SK-MEL-5 (cell line): ENCODE data around the gene C2CD2. TPM values are rescaled to one million over a fixed set of nuclear protein-coding genes. Genes with fewer than 3 reads are reported as not detected.
"Not testable (repeated sequence)": the region's sequence is repeated elsewhere in the genome, so short reads cannot be mapped to it uniquely, and the experiment has no call there.

Experiments
- DNase-seq: peaks from one replicate; pipeline ENCODE4 v3.0.0-alpha.2; 2016; ENCODE audit warnings: low read depth, low spot score
- in situ Hi-C: cut with HindIII; loops from 2 replicates; pipeline ENCODE4 v1.10.0; 2016; ENCODE audit warnings: low sequenced_read_pairs, high pct_unique_total_duplicates, low pct_unique_long_range_greater_than_20kb
- polyA plus RNA-seq, 2 experiments: library from polyadenylated mRNA; depleted of rRNA; stranded (reverse); fragments of >200 nt; gene quantifications; 2 replicates each; pipeline ENCODE4 v1.2.3, GENCODE V29; 2015
- total RNA-seq: library from RNA; depleted of rRNA; stranded (reverse); fragments of >200 nt; shearing (Covaris generic); gene quantifications from 2 replicates; pipeline ENCODE4 v1.2.3, GENCODE V29; 2014; rRNA removed

The C2CD2 gene
- total RNA-seq: 0.32 and 0.42 TPM in 2 replicates
- 0.62 and 2.1 TPM in 2 replicates for polyA plus RNA-seq (2015; cell fraction: cytosol; rRNA removed)
- polyA plus RNA-seq (2015; cell fraction: nucleus; rRNA removed): 0.18 and 3.7 TPM in 2 replicates

GRCh38 chr21:41953831-41954653 lies at the start of gene C2CD2:
Gene C2CD2 (minus strand): TSS chr21:41954018. CDS start chr21:41953648, 370 bp downstream.
- in situ Hi-C loops: no loop called here
- DNase-seq: no peak

DNA sequence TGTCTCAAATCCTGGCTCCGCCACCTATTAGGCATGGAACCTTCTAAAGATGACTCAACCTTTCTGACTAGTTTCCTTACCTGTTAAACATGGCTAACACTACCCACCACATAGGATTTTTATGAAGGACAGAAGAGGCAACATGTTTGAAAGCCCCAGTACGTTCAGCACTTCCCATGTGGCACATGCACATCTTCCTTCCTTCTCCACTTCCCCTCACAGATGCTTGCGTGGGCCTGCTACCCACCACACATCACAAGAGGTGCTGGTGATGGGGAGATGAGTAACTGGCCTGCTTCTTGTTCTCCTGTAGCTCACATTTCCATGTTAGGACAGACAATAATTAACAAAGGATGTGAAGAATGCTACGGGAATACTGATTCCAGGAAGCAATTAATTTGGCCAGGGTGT lies 49.2 kb upstream of the C2CD2 start:
- no peak for DNase-seq
- in situ Hi-C loops: no loop called here

- in situ Hi-C loops: no loop called here
- DNase-seq: no peak
Measured at GRCh38 chr21:42002421-42002958, 48.7 kb upstream of the C2CD2 start.

GRCh38 chr21:42001781-42002180 lies 48.0 kb upstream of the C2CD2 start:
- no peak for DNase-seq
- in situ Hi-C loops: no loop called here

GRCh38 chr21:42000908-42001307 lies 47.1 kb upstream of the C2CD2 start:
- in situ Hi-C loops: no loop called here
- DNase-seq: no peak

- no peak for DNase-seq
- in situ Hi-C loops: no loop called here
Measured at GRCh38 chr21:41997657-41998056, 43.8 kb upstream of the C2CD2 start.

GRCh38 chr21:41995577-41995976 lies 41.8 kb upstream of the C2CD2 start:
- DNase-seq: no peak
- in situ Hi-C loops: no loop called here

DNA sequence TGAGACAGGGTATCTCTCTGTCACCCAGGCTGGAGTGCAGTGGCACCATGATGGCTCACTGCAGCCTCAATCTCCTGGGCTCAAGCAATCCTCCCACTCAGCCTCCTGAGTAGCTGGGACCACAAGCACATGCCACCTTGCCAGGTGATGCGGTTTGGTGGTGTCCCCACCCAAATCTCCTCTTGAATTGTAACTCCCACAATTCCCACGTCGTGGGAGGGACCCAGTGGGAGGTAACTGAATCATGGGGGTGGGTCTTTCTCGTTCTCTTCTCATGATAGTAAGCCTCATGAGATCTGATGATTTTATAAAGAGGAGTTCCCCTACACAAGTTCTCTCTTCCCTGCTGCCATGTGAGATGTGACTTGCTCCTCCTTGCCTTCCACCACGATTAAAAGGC lies 40.8 kb upstream of the C2CD2 start:
- DNase-seq, in situ Hi-C loops: not testable (repeated sequence)

GRCh38 chr21:41993744-41994143 lies 39.9 kb upstream of the C2CD2 start:
- no peak for DNase-seq
- in situ Hi-C loops: no loop called here

GRCh38 chr21:41992576-41992975 lies 38.8 kb upstream of the C2CD2 start:
- in situ Hi-C loops: no loop called here
- no peak for DNase-seq

- DNase-seq: no peak
- in situ Hi-C loops: no loop called here
Measured at GRCh38 chr21:41991659-41992058, 37.8 kb upstream of the C2CD2 start.

DNA sequence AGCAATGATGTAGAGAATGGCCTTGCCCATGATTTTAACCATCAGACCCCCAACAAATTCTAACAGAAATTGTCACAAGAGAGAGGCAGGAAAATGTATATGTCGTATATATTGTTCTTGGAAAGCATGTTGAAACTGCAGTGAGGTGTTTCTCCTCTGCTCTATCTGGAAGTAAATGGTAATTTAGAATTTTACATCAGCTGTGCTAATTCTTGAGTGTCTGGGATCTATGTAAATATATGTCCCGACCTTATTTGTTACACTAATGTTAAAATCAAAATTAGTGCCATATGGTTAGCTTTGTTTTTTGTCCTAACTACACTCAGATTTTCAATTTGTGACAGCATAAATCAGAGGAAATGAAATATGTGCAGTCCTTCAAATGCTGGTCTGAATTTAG lies 35.9 kb upstream of the C2CD2 start:
- DNase-seq: no peak
- in situ Hi-C loops: no loop called here

GRCh38 chr21:41987310-41987709 lies 33.5 kb upstream of the C2CD2 start:
- in situ Hi-C loops: no loop called here
- no peak for DNase-seq

GRCh38 chr21:41985662-41986416 lies 32.0 kb upstream of the C2CD2 start:
- DNase-seq: no peak
- in situ Hi-C loops: no loop called here

GRCh38 chr21:41983229-41983628 lies 29.4 kb upstream of the C2CD2 start:
- in situ Hi-C loops: no loop called here
- no peak for DNase-seq

GRCh38 chr21:41980561-41980960 lies 26.7 kb upstream of the C2CD2 start:
- no peak for DNase-seq
- in situ Hi-C loops: no loop called here

GRCh38 chr21:41979751-41980369 lies 26.0 kb upstream of the C2CD2 start:
- DNase-seq: no peak
- in situ Hi-C loops: no loop called here

DNA sequence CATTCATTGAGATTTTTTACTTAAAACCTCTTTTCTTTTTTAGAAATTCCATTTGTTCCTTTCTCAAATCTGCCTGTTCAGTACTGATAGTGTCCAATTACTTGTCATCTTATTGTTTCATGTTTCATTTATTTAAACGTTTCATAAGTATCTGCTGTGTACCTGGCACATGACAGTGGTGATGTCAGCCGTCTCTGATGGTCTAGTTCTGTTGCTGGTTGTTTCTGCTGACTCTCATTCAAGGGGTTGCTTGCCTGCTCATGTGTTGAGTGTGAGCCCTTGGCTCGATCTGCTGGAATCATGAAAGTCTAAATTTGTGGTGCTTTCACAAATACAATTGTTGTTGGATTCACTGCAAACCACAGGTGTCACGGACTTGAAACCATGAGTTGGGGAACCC lies 25.5 kb upstream of the C2CD2 start:
- DNase-seq: no peak
- in situ Hi-C loops: no loop called here
